GM23338 (cell line): Measurements from ENCODE around the gene MKNK2. TPM values are rescaled to one million over a fixed set of nuclear protein-coding genes. Genes with fewer than 3 reads are reported as not detected.
A peak's percentile ranks its signal among the peaks of the same experiment; 100 is the strongest.

Experiments
- ATAC-seq: fragments of 200-7000 bp; cut with Tn5 transposase; 3 replicates; pipeline ENCODE4 v1.9.1; 2020
- DNase-seq: peaks from one replicate; pipeline ENCODE4 v3.0.0-alpha.2; 2015; ENCODE audit warnings: low spot score
- H2AFZ ChIP-seq: fragments of 200-600 bp; sonication (generic); 2 replicates; pipeline ENCODE4 v1.8.0; 2016; ENCODE audit warnings: antibody characterized with exemption, mild to moderate bottlenecking, moderate library complexity
- H3F3A ChIP-seq: fragments of 200-600 bp; sonication (generic); replicated peaks from 2 replicates; pipeline ENCODE4 v1.8.0; 2017; ENCODE audit warnings: antibody characterized with exemption, mixed run types, low read depth
- H3K27ac ChIP-seq: fragments of 200-600 bp; sonication (generic); 2 replicates; pipeline ENCODE4 v1.6.1; 2016; ENCODE audit warnings: low read depth
- H3K27me3 ChIP-seq: fragments of 200-600 bp; sonication (generic); 2 replicates; pipeline ENCODE4 v1.8.0; 2016; ENCODE audit warnings: mild to moderate bottlenecking, mixed run types, moderate library complexity; ENCODE audit not compliant: insufficient read depth
- H3K36me3 ChIP-seq: fragments of 200-600 bp; sonication (generic); 2 replicates; pipeline ENCODE4 v1.8.0; 2016; ENCODE audit warnings: mild to moderate bottlenecking; ENCODE audit not compliant: insufficient read depth
- H3K4me1 ChIP-seq: fragments of 200-600 bp; sonication (generic); 2 replicates; pipeline ENCODE4 v1.8.0; 2016; ENCODE audit warnings: mild to moderate bottlenecking, moderate library complexity; ENCODE audit not compliant: insufficient read depth
- H3K4me2 ChIP-seq: fragments of 200-600 bp; sonication (generic); 2 replicates; pipeline ENCODE4 v1.7.1; 2017; ENCODE audit warnings: mixed run types
- H3K4me3 ChIP-seq: fragments of 200-600 bp; sonication (generic); 2 replicates; pipeline ENCODE4 v1.6.1; 2016; ENCODE audit warnings: mixed run types
- H3K79me2 ChIP-seq: fragments of 200-600 bp; sonication (generic); replicated peaks from 2 replicates; pipeline ENCODE4 v1.8.0; 2017; ENCODE audit warnings: mild to moderate bottlenecking; ENCODE audit not compliant: insufficient read depth
- H3K9me2 ChIP-seq: fragments of 200-600 bp; sonication (generic); 2 replicates; pipeline ENCODE4 v1.8.0; 2017; ENCODE audit not compliant: insufficient read depth
- H4K20me1 ChIP-seq: fragments of 200-600 bp; sonication (generic); replicated peaks from 2 replicates; pipeline ENCODE4 v1.8.0; 2017; ENCODE audit warnings: mild to moderate bottlenecking; ENCODE audit not compliant: insufficient read depth
- H3K27ac Mint-ChIP-seq: 2 replicates; pipeline ENCODE4 v1.8.0; 2020; ENCODE audit warnings: inconsistent platforms, mild to moderate bottlenecking, moderate library complexity, mixed read lengths
- H3K27me3 Mint-ChIP-seq: 3 replicates; pipeline ENCODE4 v1.8.0; 2022; ENCODE audit warnings: low read depth, mild to moderate bottlenecking, moderate library complexity, mixed read lengths, inconsistent platforms; ENCODE audit not compliant: insufficient read depth, poor library complexity
- H3K36me3 Mint-ChIP-seq: 3 replicates; pipeline ENCODE4 v1.8.0; 2021; ENCODE audit warnings: low read depth, mild to moderate bottlenecking, inconsistent platforms, moderate library complexity, mixed read lengths
- H3K4me1 Mint-ChIP-seq: 3 replicates; pipeline ENCODE4 v1.8.0; 2020; ENCODE audit warnings: mild to moderate bottlenecking, inconsistent platforms, mixed read lengths
- H3K4me3 Mint-ChIP-seq: 3 replicates; pipeline ENCODE4 v1.8.0; 2021; ENCODE audit warnings: moderate library complexity, mild to moderate bottlenecking, inconsistent platforms, mixed read lengths
- H3K9me3 Mint-ChIP-seq: 3 replicates; pipeline ENCODE4 v1.8.0; 2020; ENCODE audit warnings: moderate library complexity, mild to moderate bottlenecking, inconsistent platforms, mixed read lengths
- CREB1 ChIP-seq: fragments of 250-450 bp; sonication (Bioruptor Pico); IDR thresholded peaks from 2 replicates; pipeline ENCODE4 v1.5.0; 2020; ENCODE audit warnings: low read depth, mild to moderate bottlenecking, moderate library complexity
- ETS1 ChIP-seq: IDR thresholded peaks from 2 replicates; pipeline ENCODE4 v1.6.1; 2016; ENCODE audit warnings: antibody characterized with exemption
- EZH2 ChIP-seq: fragments of 200-600 bp; sonication (generic); IDR thresholded peaks from one replicate; pipeline ENCODE4 v1.8.0; 2017; ENCODE audit warnings: antibody characterized with exemption, mild to moderate bottlenecking, low read depth; ENCODE audit not compliant: unreplicated experiment
- EZH2phosphoT487 ChIP-seq: fragments of 200-600 bp; sonication (generic); IDR thresholded peaks from one replicate; pipeline ENCODE4 v1.8.1; 2018; ENCODE audit warnings: antibody characterized with exemption; ENCODE audit not compliant: unreplicated experiment
- JUNB ChIP-seq: IDR thresholded peaks from one replicate; pipeline ENCODE4 v1.6.1; 2016; ENCODE audit warnings: antibody characterized with exemption; ENCODE audit not compliant: unreplicated experiment
- NANOG ChIP-seq: IDR thresholded peaks from 2 replicates; pipeline ENCODE4 v1.6.1; 2016; ENCODE audit warnings: antibody characterized with exemption, borderline replicate concordance
- POLR2AphosphoS5 ChIP-seq: IDR thresholded peaks from 2 replicates; pipeline ENCODE4 v1.6.1; 2016; ENCODE audit warnings: antibody characterized with exemption, low read depth
- REST ChIP-seq: IDR thresholded peaks from one replicate; pipeline ENCODE4 v1.6.1; 2018; ENCODE audit warnings: antibody characterized with exemption; ENCODE audit not compliant: unreplicated experiment
- STAT1 ChIP-seq: IDR thresholded peaks from one replicate; pipeline ENCODE4 v1.6.1; 2016; ENCODE audit warnings: antibody characterized with exemption; ENCODE audit not compliant: unreplicated experiment
- ZNF331 ChIP-seq: fragments of 250-450 bp; sonication (Bioruptor Pico); IDR thresholded peaks from 2 replicates; pipeline ENCODE4 v1.5.0; 2020; ENCODE audit warnings: low read depth, mild to moderate bottlenecking, moderate library complexity
- polyA plus RNA-seq: library from polyadenylated mRNA; unstranded; fragments of >200 nt; fragmentation: Nextera tagmentation; extraction: Ambion mirVana; gene quantifications from 2 replicates; pipeline ENCODE4 v1.2.1, GENCODE V29; 2016
- total RNA-seq: library from RNA; depleted of rRNA; stranded (reverse); fragments of >200 nt; shearing (Covaris generic); gene quantifications from 2 replicates; pipeline ENCODE4 v1.2.3, GENCODE V29; 2014
- TF ChIP-seq, protein P1 (sequence below), 2 experiments: fragments of 200-600 bp in 1 of 2; sonication (generic) in 1 of 2; conservative IDR thresholded peaks; 2 replicates each; pipeline versions ENCODE4 v1.5.1 to v1.6.1; 2016 to 2017; ENCODE audit warnings: antibody characterized with exemption in 2 of 2, low read depth in 2 of 2, mild to moderate bottlenecking in 2 of 2, moderate library complexity in 1 of 2

The MKNK2 gene
- total and polyA plus RNA-seq, 2 experiments from 2014 or later, result 71.0 to 159 TPM

- Mint-ChIP-seq H3K4me3 (no peak overlapping the region), H3K27me3 (peaks cover 4% of the 10 kb centered on the region), H3K9me3 (no peaks in the 10 kb centered on the region), H3K27ac (no peak overlapping the region), H3K36me3 (peaks cover 30% of the 10 kb centered on the region), H3K4me1 (no peaks in the 10 kb centered on the region)
- Histone ChIP-seq H3K36me3 (no peaks in the 10 kb centered on the region), H3K9me2 (no peaks in the 10 kb centered on the region), H3K79me2 (no peaks in the 10 kb centered on the region), H3K4me1 (no peaks in the 10 kb centered on the region), H3K4me3 (no peak overlapping the region), H3K27me3 (no peaks in the 10 kb centered on the region), H3K27ac (0 out of 2 replicates have a peak overlapping the region, but pooled peaks have one; percentile 23), H4K20me1 (peaks cover 17% of the 10 kb centered on the region), H3K4me2 (no peak overlapping the region), H3F3A (no peaks in the 10 kb centered on the region), H2AFZ (no peak overlapping the region)
- no peak for TF ChIP-seq EZH2phosphoT487
- no peak for TF ChIP-seq EZH2
- no peak for TF ChIP-seq NANOG
- TF ChIP-seq REST, result no peak
- no peak for TF ChIP-seq ETS1
- TF ChIP-seq POLR2AphosphoS5, result no peak
- TF ChIP-seq, protein P1, sequence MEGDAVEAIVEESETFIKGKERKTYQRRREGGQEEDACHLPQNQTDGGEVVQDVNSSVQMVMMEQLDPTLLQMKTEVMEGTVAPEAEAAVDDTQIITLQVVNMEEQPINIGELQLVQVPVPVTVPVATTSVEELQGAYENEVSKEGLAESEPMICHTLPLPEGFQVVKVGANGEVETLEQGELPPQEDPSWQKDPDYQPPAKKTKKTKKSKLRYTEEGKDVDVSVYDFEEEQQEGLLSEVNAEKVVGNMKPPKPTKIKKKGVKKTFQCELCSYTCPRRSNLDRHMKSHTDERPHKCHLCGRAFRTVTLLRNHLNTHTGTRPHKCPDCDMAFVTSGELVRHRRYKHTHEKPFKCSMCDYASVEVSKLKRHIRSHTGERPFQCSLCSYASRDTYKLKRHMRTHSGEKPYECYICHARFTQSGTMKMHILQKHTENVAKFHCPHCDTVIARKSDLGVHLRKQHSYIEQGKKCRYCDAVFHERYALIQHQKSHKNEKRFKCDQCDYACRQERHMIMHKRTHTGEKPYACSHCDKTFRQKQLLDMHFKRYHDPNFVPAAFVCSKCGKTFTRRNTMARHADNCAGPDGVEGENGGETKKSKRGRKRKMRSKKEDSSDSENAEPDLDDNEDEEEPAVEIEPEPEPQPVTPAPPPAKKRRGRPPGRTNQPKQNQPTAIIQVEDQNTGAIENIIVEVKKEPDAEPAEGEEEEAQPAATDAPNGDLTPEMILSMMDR (conservative IDR thresholded peaks at IDR 0.05; ENCODE audit: low read depth in 2 of 2), result no peak
- DNase-seq (no peak), ATAC-seq (no peak)
These were observed 47.2 kb downstream of the MKNK2 start for GRCh38 chr19:2003874-2004273.

- H3F3A ChIP-seq, result peaks cover 4% of the 10 kb centered on the region; the same call in 1 of the 2 replicates
- peaks cover 6% of the 10 kb centered on the region; the same call in 1 of the 2 replicates for H3K36me3 ChIP-seq
- Mint-ChIP-seq H3K36me3 (peaks cover 47% of the 10 kb centered on the region), H3K27ac (no peak overlapping the region), H3K9me3 (peaks cover 6% of the 10 kb centered on the region; the same call in 2 of the 3 replicates), H3K4me3 (no peak overlapping the region), H3K27me3 (peaks cover 6% of the 10 kb centered on the region), H3K4me1 (no peaks in the 10 kb centered on the region)
- no peaks in the 10 kb centered on the region for H3K4me1 ChIP-seq
- ATAC-seq, result 0 out of 3 replicates have a peak, but pooled peaks have one; percentile 25
- H3K27ac ChIP-seq, result no peak overlapping the region
- H3K4me2 ChIP-seq, result no peak overlapping the region
- no peak for DNase-seq
- no peak overlapping the region for H3K4me3 ChIP-seq
- H4K20me1 ChIP-seq, result peaks cover 16% of the 10 kb centered on the region
- 0 out of 2 replicates have a peak, but pooled peaks cover 4% of the 10 kb centered on the region for H3K9me2 ChIP-seq
- H3K27me3 ChIP-seq, result no peaks in the 10 kb centered on the region
- no peak overlapping the region for H2AFZ ChIP-seq
- no peaks in the 10 kb centered on the region for H3K79me2 ChIP-seq
- no peak for TF ChIP-seq POLR2AphosphoS5
- no peak for TF ChIP-seq REST
- TF ChIP-seq ZNF331 (CRISPR knock-in tag), result no peak
- no peak for TF ChIP-seq NANOG
- TF ChIP-seq CREB1 (CRISPR knock-in tag), result no peak
- TF ChIP-seq EZH2phosphoT487, result no peak
- no peak for TF ChIP-seq JUNB
- no peak for TF ChIP-seq STAT1
- no peak for TF ChIP-seq ETS1
These were observed 51.1 kb downstream of the MKNK2 start for GRCh38 chr19:1999856-2000515.
